ENCODE measurements around the gene TMC8.
A peak's percentile ranks its signal among the peaks of the same experiment; 100 is the strongest.
"Not testable (repeated sequence)": the region's sequence is repeated elsewhere in the genome, so short reads cannot be mapped to it uniquely, and the experiment has no call there.

Gene TMC8

DNA sequence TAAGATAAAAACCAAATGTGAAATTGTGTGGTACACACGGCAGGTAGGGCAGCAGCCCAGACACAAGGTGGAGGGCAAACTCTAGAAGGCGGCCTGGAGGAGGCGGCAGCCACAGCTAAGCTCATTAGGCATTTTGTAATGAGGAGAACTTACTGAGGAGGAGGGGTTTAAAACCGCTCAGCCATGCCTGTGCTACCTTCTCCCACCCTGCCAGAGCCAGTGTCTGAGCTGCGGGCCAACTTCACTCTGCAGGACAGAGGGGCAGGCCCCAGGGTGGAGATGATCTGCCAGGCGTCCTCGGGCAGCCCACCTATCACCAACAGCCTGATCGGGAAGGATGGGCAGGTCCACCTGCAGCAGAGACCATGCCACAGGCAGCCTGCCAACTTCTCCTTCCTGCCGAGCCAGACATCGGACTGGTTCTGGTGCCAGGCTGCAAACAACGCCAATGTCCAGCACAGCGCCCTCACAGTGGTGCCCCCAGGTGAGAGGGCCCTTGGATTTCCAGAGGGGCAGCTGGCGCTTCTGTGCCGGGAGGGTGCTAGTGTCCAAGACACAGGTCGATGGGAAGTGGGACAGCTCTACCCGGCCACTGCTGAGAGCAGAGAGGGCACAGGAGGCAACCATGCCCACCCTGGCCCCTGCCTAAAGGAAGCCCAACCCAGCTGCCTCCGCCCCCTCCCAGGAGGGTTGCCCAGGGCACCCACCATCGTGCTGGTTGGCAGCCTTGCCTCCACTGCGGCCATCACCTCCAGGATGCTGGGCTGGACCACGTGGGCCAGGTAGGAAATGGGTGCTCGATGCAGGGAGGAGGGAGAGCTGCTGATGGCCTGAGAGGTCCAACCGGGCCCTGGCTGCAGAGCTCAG, 33.5 kb downstream of the TMC8 start:
- no peaks in the 10 kb centered on the region for H3K9me3 ChIP-seq (ENCODE audit: low read depth, low read length)
- H3K27ac ChIP-seq: no peak overlapping the region
- no peaks in the 10 kb centered on the region for H3K36me3 ChIP-seq (ENCODE audit: insufficient read depth, low read length)
- H3K9ac ChIP-seq (ENCODE audit: insufficient read length): no peak overlapping the region
- no peak for DNase-seq (ENCODE audit: low read depth, low spot score)
- TF ChIP-seq POLR2AphosphoS5 (IDR thresholded peaks at IDR 0.05; ENCODE audit: borderline replicate concordance, low read depth, low read length): no peak
- no peak for TF ChIP-seq FOXP2 (optimal IDR thresholded peaks at IDR 0.05; ENCODE audit: control extremely low read depth, extremely low read length, insufficient read depth)
- TF ChIP-seq EZH2 (IDR thresholded peaks at IDR 0.05): no peak
- no peak overlapping the region for H3K4me3 ChIP-seq

DNA sequence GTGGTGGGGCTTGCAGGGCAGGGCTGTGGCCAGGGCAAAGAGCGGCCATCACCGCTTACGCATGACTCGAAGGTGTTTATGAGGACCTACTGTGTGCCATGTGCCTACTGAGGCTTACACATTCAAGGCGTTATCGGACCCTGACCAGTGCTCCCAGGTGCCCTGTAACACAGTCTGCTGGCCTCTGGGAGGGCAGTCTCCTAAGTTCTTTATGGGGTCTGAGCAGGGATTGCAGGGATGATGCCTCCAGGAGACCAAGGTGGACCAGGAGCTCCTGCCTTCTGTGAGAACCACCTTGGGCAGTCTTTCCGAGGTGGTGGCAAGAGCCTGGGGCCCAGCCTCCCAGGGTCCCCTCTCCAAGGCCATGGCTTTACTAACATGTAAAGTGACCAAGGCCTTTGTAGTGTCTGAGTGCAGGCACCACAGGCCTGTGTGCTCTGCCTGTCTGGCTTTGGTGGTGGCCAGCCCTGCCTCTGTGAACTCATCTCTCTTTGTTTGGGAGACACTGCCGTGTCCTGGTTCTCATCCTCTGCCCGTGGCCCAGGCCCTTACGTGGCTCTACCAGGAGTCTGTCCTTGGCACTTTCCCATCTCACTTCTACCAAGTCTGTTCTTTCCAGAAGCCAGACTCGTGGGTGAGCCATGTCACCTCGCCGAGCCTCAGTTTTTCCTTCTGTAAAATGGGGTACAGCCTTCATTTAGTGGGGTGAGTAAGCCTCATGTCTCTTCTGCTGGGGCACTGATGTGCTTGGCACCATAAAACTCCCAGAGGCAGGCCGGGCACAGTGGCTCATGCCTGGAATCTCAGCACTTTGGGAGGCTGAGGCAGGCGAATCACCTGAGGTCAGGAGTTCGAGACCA, 34.4 kb downstream of the TMC8 start:
- Histone ChIP-seq H3K4me3 (no peak overlapping the region), H3K9me3 (ENCODE audit: low read depth, low read length) (no peaks in the 10 kb centered on the region), H3K27ac (no peak overlapping the region), H3K9ac (ENCODE audit: insufficient read length) (no peak overlapping the region), H3K36me3 (ENCODE audit: insufficient read depth, low read length) (no peaks in the 10 kb centered on the region)
- TF ChIP-seq FOXP2 (optimal IDR thresholded peaks at IDR 0.05; ENCODE audit: control extremely low read depth, extremely low read length, insufficient read depth) (no peak), POLR2AphosphoS5 (IDR thresholded peaks at IDR 0.05; ENCODE audit: borderline replicate concordance, low read depth, low read length) (no peak), EZH2 (IDR thresholded peaks at IDR 0.05) (no peak)
- DNase-seq (ENCODE audit: low read depth, low spot score): no peak

DNA sequence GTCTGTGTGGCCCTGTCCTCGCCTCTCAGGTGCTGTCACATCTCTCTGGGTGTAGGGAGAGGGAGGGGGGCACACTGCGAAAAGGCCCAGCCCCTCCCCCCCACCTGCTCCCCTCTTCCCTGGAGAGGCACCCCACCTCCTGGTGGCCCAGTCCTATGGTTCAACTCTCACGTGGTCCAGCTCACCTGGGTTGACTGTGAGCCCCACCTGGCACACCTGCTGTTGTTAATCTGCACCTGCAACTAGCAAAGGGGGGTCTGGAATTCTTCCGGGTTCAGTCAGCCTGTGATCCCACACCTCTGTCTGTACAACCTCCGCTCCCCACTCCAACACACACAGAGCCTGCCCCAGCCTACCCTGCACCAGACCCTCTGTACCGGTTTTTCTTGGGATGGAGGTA, 35.8 kb downstream of the TMC8 start:
- no peaks in the 10 kb centered on the region; the same call in 1 of the 2 replicates for H3K36me3 ChIP-seq (ENCODE audit: insufficient read depth, low read length)
- no peaks in the 10 kb centered on the region for H3K9me3 ChIP-seq (ENCODE audit: low read depth, low read length)
- DNase-seq (ENCODE audit: low read depth, low spot score): no peak
- TF ChIP-seq POLR2AphosphoS5 (IDR thresholded peaks at IDR 0.05; ENCODE audit: borderline replicate concordance, low read depth, low read length) (no peak), EZH2 (IDR thresholded peaks at IDR 0.05) (no peak), FOXP2 (optimal IDR thresholded peaks at IDR 0.05; ENCODE audit: control extremely low read depth, extremely low read length, insufficient read depth) (no peak)
- H3K4me3 ChIP-seq: no peak overlapping the region
- no peak overlapping the region for H3K9ac ChIP-seq (ENCODE audit: insufficient read length)
- no peak overlapping the region for H3K27ac ChIP-seq

DNA sequence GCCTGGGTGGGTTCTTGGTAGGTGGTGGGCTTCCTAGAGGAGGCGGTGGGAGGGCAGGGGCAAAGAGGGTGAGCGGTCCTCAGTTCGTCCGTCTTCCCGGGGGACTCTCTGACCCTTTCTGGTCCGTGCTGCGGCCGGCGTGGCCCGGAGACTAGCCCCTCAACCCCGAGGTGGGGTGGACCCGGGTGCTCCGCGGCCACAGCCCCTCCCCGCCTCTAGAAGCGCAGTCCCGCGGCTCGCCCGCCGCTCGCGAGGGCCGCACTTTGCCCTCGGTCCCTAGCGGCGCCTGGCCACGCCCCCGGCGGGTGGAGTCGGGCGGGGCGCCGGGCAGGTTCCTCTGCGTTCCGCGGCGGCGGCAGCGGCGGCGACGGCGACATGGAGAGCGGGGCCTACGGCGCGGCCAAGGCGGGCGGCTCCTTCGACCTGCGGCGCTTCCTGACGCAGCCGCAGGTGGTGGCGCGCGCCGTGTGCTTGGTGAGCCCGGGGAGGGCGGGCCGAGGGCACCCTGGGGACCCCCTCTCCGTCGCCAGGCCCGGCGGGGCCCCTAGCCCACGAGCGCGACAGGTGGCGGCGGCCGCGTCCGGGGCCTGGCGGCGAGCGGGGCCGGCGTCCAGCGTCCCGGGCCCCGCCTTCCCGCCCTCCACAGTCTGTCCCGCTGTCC, 37.8 kb downstream of the TMC8 start, which contains the start of gene SYNGR2:
Gene SYNGR2, plus strand, starts transcription at position 340 of the 661 bp plus-strand sequence. Its CDS starts 36 bp downstream, at position 376.
- no peak for DNase-seq (ENCODE audit: low read depth, low spot score)
- Histone ChIP-seq H3K4me3 (peak within 1 kb of the TSS; percentile 88), H3K9ac (ENCODE audit: insufficient read length) (peak within 1 kb of the TSS; percentile 65), H3K9me3 (ENCODE audit: low read depth, low read length) (no peaks in the 10 kb centered on the region), H3K36me3 (ENCODE audit: insufficient read depth, low read length) (peaks cover 8% of the 10 kb centered on the region), H3K27ac (no peak within 1 kb of the TSS)
- peak; percentile 50 for TF ChIP-seq FOXP2 (optimal IDR thresholded peaks at IDR 0.05; ENCODE audit: control extremely low read depth, extremely low read length, insufficient read depth)
- TF ChIP-seq EZH2 (IDR thresholded peaks at IDR 0.05): no peak

DNA sequence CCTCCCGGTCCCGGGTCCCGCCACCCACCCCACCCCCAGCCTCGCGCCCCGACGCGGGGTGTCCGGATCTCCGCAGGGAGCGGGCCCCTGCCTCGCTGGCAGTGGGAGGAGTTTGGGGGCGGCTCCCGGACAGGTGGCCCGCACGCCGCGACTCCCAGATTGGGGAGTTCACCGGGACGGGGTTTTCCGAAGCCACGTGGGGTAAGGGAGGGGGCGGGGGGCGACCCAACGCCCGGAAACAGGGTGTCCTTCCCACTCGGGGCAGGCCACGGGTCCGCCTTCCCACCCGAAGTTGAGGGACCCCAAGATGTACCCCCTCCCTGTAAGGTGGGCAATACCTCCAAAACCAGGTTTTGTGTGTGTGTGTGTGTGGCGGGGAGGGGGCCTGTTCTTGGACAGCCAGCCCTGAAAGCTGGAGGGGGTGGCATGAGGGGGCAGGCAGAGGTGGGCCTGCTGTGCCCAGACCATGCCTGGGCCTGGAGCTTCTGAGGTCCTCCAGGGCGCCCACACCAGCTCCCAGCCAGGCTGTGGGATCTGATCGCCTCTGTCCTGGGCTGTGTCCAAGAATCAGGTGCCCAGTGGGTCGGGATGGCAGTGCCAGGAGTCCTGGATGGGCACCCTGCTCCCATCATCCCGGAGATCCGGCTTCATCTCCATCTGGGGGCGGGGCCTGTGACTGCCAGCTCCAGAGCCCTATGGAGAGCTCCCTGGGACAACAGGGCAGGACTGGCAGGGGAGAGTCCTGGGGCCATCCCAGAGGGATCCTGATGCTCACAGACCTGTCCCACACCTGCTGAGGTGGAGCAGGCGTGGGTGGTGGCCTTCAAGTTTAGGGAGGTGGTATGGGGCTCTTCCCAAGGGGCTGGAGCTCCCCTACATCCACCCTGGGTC, 38.6 kb downstream of the TMC8 start:
- no peak; the same call in 1 of the 2 replicates for TF ChIP-seq POLR2AphosphoS5 (IDR thresholded peaks at IDR 0.05; ENCODE audit: borderline replicate concordance, low read depth, low read length)
- TF ChIP-seq FOXP2 (optimal IDR thresholded peaks at IDR 0.05; ENCODE audit: control extremely low read depth, extremely low read length, insufficient read depth): no peak
- no peak for TF ChIP-seq EZH2 (IDR thresholded peaks at IDR 0.05)
- H3K4me3 ChIP-seq: peak overlapping the region; percentile 88
- peak overlapping the region; percentile 65 for H3K9ac ChIP-seq (ENCODE audit: insufficient read length)
- no peak overlapping the region for H3K27ac ChIP-seq
- no peak for DNase-seq (ENCODE audit: low read depth, low spot score)
- H3K9me3 ChIP-seq (ENCODE audit: low read depth, low read length): no peaks in the 10 kb centered on the region
- H3K36me3 ChIP-seq (ENCODE audit: insufficient read depth, low read length): peaks cover 14% of the 10 kb centered on the region

DNA sequence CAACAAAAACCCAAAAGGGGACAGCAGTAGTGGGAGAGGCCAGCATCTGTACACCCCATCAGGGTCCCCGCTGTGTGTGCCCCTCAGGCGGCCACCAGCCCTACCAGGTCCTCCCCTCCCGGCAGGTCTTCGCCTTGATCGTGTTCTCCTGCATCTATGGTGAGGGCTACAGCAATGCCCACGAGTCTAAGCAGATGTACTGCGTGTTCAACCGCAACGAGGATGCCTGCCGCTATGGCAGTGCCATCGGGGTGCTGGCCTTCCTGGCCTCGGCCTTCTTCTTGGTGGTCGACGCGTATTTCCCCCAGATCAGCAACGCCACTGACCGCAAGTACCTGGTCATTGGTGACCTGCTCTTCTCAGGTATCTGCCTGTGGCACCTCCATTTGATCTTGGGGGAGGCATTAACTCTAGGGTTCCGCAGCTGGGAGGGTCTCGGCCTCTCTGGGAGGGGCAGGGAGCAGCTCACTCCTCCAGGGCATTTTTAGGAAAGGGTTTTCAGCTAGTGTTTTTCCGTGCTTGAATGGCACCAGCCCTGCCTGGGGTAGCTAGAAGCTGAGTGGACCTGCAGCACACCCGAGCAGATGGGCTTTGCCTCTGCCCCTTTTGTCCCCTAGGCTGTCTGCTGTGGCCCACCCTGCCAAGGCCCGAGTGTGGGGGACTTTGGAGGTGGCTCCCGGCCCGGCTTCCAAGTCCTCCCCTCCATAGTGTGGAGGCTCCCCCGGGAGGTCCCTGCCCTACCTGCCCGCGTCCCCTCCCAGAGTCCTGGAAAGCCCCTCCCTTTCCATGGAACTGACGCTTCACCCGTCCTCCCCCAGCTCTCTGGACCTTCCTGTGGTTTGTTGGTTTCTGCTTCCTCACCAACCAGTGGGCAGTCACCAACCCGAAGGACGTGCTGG, 40.4 kb downstream of the TMC8 start:
- Histone ChIP-seq H3K36me3 (ENCODE audit: insufficient read depth, low read length) (peaks cover 21% of the 10 kb centered on the region), H3K27ac (no peak overlapping the region), H3K4me3 (no peak overlapping the region), H3K9ac (ENCODE audit: insufficient read length) (no peak overlapping the region), H3K9me3 (ENCODE audit: low read depth, low read length) (no peaks in the 10 kb centered on the region)
- no peak for DNase-seq (ENCODE audit: low read depth, low spot score)
- TF ChIP-seq EZH2 (IDR thresholded peaks at IDR 0.05): no peak

DNA sequence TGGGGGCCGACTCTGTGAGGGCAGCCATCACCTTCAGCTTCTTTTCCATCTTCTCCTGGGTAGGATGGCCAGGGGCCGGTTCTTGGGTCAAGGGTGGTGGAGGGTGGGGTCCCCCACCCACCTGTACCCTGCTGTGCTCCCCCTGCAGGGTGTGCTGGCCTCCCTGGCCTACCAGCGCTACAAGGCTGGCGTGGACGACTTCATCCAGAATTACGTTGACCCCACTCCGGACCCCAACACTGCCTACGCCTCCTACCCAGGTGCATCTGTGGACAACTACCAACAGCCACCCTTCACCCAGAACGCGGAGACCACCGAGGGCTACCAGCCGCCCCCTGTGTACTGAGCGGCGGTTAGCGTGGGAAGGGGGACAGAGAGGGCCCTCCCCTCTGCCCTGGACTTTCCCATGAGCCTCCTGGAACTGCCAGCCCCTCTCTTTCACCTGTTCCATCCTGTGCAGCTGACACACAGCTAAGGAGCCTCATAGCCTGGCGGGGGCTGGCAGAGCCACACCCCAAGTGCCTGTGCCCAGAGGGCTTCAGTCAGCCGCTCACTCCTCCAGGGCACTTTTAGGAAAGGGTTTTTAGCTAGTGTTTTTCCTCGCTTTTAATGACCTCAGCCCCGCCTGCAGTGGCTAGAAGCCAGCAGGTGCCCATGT, 41.1 kb downstream of the TMC8 start:
- not testable (repeated sequence) for H3K9me3 ChIP-seq (ENCODE audit: low read depth, low read length); H3K9ac ChIP-seq (ENCODE audit: insufficient read length); DNase-seq (ENCODE audit: low read depth, low spot score); H3K4me3 ChIP-seq
- Histone ChIP-seq H3K27ac (peak overlapping the region; percentile 60), H3K36me3 (ENCODE audit: insufficient read depth, low read length) (peaks cover 21% of the 10 kb centered on the region)
